WERI-Rb-1 (cell line): ENCODE results near the gene CDH23.

ENCODE experiments used
- DNase-seq: peaks from one replicate; pipeline ENCODE4 v3.0.0-alpha.2; 2020
- H3K27ac ChIP-seq: fragments of 250-450 bp; sonication (Bioruptor Pico); 2 replicates; pipeline ENCODE4 v1.5.1; 2020; ENCODE audit warnings: mild to moderate bottlenecking, moderate library complexity
- H3K27me3 ChIP-seq: fragments of 250-450 bp; sonication (Bioruptor Pico); 2 replicates; pipeline ENCODE4 v1.5.1; 2021; ENCODE audit warnings: mild to moderate bottlenecking, low read depth, moderate library complexity; ENCODE audit not compliant: insufficient read depth, severe bottlenecking
- H3K36me3 ChIP-seq: fragments of 250-450 bp; sonication (Bioruptor Pico); 2 replicates; pipeline ENCODE4 v1.5.1; 2020; ENCODE audit warnings: mild to moderate bottlenecking, moderate library complexity
- H3K4me3 ChIP-seq: 2 replicates; pipeline ENCODE4 v1.5.1; 2011; ENCODE audit warnings: low read depth, mild to moderate bottlenecking, control low read depth, low read length
- H3K9me3 ChIP-seq: fragments of 250-450 bp; sonication (Bioruptor Pico); 2 replicates; pipeline ENCODE4 v1.5.1; 2021; ENCODE audit warnings: mild to moderate bottlenecking, moderate library complexity; ENCODE audit not compliant: severe bottlenecking
- TF ChIP-seq, protein P1 (sequence below): IDR thresholded peaks from 2 replicates; pipeline ENCODE4 v1.5.1; 2011; ENCODE audit warnings: low read depth, mild to moderate bottlenecking, control low read depth, inconsistent platforms, low read length

The CDH23 gene

DNA sequence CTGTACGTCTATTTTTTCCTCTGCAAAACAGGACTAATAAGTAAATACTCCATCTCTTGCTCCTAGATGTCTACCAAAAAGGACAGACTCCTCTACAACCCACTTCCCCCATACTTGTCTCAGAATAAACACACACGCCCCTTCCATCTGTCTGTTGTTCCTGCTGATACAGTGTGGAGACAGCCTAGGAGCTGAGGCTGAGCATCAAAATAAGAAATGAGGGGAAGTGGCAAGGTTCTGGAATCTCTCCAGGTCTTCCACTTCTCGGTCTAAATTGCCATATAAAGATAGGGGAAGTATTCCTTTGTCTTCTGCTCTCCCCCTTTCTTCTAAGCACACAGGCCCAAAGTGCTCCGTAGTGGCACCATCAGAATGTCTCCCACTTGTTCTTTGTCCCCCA, 407.4 kb downstream of the CDH23 start:
- Histone ChIP-seq H3K4me3 (no peak overlapping the region), H3K36me3 (peaks cover 37% of the 10 kb centered on the region), H3K27me3 (no peaks in the 10 kb centered on the region), H3K9me3 (no peaks in the 10 kb centered on the region), H3K27ac (no peak overlapping the region)
- TF ChIP-seq, protein P1, sequence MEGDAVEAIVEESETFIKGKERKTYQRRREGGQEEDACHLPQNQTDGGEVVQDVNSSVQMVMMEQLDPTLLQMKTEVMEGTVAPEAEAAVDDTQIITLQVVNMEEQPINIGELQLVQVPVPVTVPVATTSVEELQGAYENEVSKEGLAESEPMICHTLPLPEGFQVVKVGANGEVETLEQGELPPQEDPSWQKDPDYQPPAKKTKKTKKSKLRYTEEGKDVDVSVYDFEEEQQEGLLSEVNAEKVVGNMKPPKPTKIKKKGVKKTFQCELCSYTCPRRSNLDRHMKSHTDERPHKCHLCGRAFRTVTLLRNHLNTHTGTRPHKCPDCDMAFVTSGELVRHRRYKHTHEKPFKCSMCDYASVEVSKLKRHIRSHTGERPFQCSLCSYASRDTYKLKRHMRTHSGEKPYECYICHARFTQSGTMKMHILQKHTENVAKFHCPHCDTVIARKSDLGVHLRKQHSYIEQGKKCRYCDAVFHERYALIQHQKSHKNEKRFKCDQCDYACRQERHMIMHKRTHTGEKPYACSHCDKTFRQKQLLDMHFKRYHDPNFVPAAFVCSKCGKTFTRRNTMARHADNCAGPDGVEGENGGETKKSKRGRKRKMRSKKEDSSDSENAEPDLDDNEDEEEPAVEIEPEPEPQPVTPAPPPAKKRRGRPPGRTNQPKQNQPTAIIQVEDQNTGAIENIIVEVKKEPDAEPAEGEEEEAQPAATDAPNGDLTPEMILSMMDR: no peak
- no peak for DNase-seq

DNA sequence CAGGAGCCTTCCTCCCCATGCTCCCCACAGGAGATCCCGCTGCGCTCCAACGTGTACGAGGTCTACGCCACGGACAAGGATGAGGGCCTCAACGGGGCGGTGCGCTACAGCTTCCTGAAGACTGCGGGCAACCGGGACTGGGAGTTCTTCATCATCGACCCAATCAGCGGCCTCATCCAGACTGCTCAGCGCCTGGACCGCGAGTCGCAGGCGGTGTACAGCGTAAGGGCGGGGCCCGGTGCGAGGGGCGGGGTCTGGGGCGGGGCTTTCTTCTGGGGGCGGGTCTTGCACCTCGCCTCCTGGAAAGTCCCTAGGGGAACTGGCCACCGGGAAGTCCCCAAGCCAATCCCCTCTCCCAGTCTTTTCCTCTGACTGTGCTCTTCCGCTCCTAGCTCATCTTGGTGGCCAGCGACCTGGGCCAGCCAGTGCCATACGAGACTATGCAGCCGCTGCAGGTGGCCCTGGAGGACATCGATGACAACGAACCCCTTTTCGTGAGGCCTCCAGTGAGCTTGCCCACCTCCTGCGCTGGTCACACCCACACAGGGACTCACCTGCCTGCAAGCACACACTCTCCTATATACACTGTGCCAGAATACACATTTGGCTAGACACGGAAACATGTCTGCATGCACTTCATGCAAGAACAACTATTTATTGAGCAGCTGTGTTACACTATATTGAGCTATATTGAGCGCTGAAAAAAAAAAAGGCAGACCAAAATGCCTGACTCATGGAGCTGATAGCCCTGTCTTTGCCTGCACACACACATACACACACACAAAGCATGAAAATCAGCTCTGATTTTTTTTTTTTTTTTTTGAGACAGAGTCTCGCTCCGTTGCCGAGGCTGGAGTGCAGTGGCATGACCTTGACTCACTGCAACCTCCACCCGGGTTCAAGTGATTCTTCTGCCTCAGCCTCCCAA, 409.3 kb downstream of the CDH23 start:
- Histone ChIP-seq H3K27ac (no peak overlapping the region), H3K9me3 (no peaks in the 10 kb centered on the region), H3K36me3 (peaks cover 38% of the 10 kb centered on the region), H3K4me3 (no peak overlapping the region), H3K27me3 (no peaks in the 10 kb centered on the region)
- DNase-seq: no peak
- TF ChIP-seq, protein P1: no peak

DNA sequence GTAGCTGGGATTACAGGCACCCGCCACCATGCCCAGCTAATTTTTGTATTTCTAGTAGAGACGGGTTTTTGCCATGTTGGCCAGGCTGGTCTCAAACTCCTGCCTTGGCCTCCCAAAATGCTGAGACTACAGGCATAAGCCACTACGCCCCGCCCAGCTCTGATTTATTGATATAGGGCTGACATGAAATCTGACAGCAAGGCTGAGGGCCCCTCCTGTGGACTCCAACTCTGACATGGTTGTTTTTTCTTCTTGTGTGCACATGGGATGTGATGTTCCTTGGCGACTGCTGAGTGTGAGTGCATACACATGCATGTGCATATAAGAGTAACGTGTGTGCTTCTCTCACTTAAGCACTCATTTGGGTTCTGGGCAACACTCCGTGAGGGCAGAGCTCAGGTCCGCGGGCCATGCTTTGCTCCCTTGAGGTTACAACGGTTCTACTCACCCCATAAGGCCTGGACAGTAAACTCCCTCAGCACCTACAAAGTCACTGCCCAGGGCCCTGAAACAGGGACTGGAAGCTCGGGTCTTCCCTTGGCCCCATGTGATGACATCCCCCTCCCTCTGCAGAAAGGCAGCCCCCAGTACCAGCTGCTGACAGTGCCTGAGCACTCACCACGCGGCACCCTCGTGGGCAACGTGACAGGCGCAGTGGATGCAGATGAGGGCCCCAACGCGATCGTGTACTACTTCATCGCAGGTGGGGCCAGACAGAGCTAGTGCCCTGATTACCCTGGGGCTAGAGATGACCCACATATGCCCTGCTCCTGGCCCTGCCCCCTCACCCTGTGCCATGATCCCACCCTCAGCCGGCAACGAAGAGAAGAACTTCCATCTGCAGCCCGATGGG, 410.2 kb downstream of the CDH23 start:
- Histone ChIP-seq H3K27ac (no peak overlapping the region), H3K36me3 (peaks cover 40% of the 10 kb centered on the region), H3K9me3 (no peaks in the 10 kb centered on the region), H3K4me3 (no peak overlapping the region), H3K27me3 (no peaks in the 10 kb centered on the region)
- DNase-seq: no peak
- TF ChIP-seq, protein P1: no peak

DNA sequence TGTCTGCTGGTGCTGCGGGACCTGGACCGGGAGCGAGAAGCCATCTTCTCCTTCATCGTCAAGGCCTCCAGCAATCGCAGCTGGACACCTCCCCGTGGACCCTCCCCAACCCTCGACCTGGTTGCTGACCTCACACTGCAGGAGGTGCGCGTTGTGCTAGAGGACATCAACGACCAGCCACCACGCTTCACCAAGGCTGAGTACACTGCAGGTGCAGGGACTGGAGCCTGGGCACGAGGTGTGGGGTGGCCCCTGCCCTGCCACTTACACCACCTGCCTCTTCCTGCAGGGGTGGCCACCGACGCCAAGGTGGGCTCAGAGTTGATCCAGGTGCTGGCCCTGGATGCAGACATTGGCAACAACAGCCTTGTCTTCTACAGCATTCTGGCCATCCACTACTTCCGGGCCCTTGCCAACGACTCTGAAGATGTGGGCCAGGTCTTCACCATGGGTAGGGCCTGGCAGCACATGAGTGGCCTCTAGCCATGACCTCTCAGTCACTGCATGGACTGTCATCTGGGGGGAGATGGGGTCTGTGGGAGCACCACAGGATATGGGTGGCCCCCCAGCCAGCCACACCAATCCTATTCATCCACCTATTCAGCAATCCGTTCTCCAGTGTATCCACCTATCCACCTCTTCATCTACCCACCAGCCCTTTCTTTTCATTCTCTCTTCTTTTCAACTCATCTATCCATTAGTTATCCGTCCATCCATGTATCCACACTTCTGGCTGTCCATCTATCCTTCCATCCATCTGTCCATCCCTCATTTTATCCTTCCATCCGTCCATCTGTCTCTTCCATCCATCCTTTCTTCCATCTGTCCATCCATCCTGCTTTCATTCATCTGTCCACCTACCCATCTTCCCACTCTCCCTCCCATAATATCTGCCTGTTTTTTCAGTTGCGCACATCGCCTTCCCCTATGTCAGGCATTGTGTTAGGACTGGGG, 411.1 kb downstream of the CDH23 start:
- TF ChIP-seq, protein P1: no peak
- DNase-seq: no peak

DNA sequence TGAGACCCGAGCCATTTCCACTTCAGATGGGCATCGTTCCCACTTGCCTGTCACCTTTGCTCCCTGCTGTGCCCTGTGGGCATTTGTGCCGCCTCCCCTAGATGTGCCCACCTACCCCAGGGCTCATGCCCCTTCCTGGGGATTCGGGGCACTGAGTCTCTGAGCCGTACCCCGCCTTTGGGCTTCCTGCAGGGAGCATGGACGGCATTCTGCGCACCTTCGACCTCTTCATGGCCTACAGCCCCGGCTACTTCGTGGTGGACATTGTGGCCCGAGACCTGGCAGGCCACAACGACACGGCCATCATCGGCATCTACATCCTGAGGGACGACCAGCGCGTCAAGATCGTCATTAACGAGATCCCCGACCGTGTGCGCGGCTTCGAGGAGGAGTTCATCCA, 412.9 kb downstream of the CDH23 start:
- Histone ChIP-seq H3K27me3 (no peaks in the 10 kb centered on the region), H3K4me3 (no peak overlapping the region), H3K9me3 (no peaks in the 10 kb centered on the region), H3K27ac (no peak overlapping the region), H3K36me3 (peaks cover 59% of the 10 kb centered on the region)
- no peak for DNase-seq
- TF ChIP-seq, protein P1: no peak

More for the DNA sequence above, 411.1 kb downstream of the CDH23 start:
- Histone ChIP-seq H3K4me3 (no peak overlapping the region), H3K27ac (no peak overlapping the region), H3K9me3 (no peaks in the 10 kb centered on the region), H3K36me3 (peaks cover 46% of the 10 kb centered on the region), H3K27me3 (no peaks in the 10 kb centered on the region)
